CD4-positive, alpha-beta memory T cell (primary cell): ENCODE data around the gene CDC42EP5. TPM values are rescaled to one million over a fixed set of nuclear protein-coding genes. Genes with fewer than 3 reads are reported as not detected.

ENCODE experiments used
- CTCF ChIA-PET: fragments of 350-600 bp; sonication (Branson Sonifier 250); formaldehyde crosslinking; loops from one replicate; lab custom pipeline; 2021; ENCODE audit warnings: inconsistent platforms; ENCODE audit not compliant: partially characterized antibody; lab: Charles Lee
- POLR2A ChIA-PET: fragments of 350-600 bp; sonication (Branson Sonifier 250); formaldehyde crosslinking; loops from one replicate; lab custom pipeline; 2021; ENCODE audit not compliant: partially characterized antibody; lab: Charles Lee
- DNase-seq, 5 donors: peaks; one replicate each; pipeline versions ENCODE4 v3.0.0 to v3.0.0-alpha.2; 2020 to 2022; ENCODE audit warnings: mixed read lengths in 1 of 5
- H3K27ac ChIP-seq: one replicate; pipeline ENCODE4 v1.7.0; 2013; ENCODE audit warnings: low read depth, low read length
- H3K27me3 ChIP-seq: 2 replicates; pipeline ENCODE4 v1.7.0; 2013; ENCODE audit warnings: mild to moderate bottlenecking, low read length, moderate library complexity; ENCODE audit not compliant: insufficient read depth
- H3K36me3 ChIP-seq: 2 replicates; pipeline ENCODE4 v1.7.0; 2013; ENCODE audit warnings: mild to moderate bottlenecking, low read length, moderate library complexity; ENCODE audit not compliant: insufficient read depth
- H3K4me1 ChIP-seq: 2 replicates; pipeline ENCODE4 v1.7.0; 2013; ENCODE audit warnings: mild to moderate bottlenecking, low read length, moderate library complexity; ENCODE audit not compliant: insufficient read depth
- H3K4me3 ChIP-seq, 2 donors: one replicate each; pipeline ENCODE4 v1.7.0; 2013; ENCODE audit warnings: low read length in 2 of 2, mild to moderate bottlenecking in 1 of 2
- H3K9me3 ChIP-seq, 2 donors: one replicate each; pipeline ENCODE4 v1.7.0; 2013; ENCODE audit warnings: low read length in 2 of 2, control low read depth in 1 of 2; ENCODE audit not compliant: control insufficient read depth in 1 of 2
- H3K27ac Mint-ChIP-seq, 7 donors: one replicate each; pipeline ENCODE4 v1.8.0; 2020 to 2021; ENCODE audit warnings: mixed read lengths in 7 of 7, mild to moderate bottlenecking in 6 of 7, inconsistent platforms in 3 of 7, moderate library complexity in 3 of 7
- H3K27me3 Mint-ChIP-seq, 2 donors: one replicate each; pipeline ENCODE4 v1.8.0; 2020 to 2021; ENCODE audit warnings: mixed read lengths in 2 of 2
- H3K36me3 Mint-ChIP-seq, 2 donors: one replicate each; pipeline ENCODE4 v1.8.0; 2020 to 2021; ENCODE audit warnings: mixed read lengths in 2 of 2, inconsistent platforms in 1 of 2, mild to moderate bottlenecking in 1 of 2
- H3K4me1 Mint-ChIP-seq, 4 donors: one replicate each; pipeline ENCODE4 v1.8.0; 2020 to 2021; ENCODE audit warnings: mixed read lengths in 4 of 4, mild to moderate bottlenecking in 1 of 4
- H3K4me3 Mint-ChIP-seq, 8 donors: one replicate each; pipeline ENCODE4 v1.8.0; 2020 to 2021; ENCODE audit warnings: mixed read lengths in 8 of 8, mild to moderate bottlenecking in 7 of 8, moderate library complexity in 6 of 8, inconsistent platforms in 3 of 8
- H3K9me3 Mint-ChIP-seq, 8 donors: one replicate each; pipeline ENCODE4 v1.8.0; 2020 to 2021; ENCODE audit warnings: mixed read lengths in 8 of 8, mild to moderate bottlenecking in 5 of 8, inconsistent platforms in 3 of 8, moderate library complexity in 1 of 8
- intact Hi-C: fragments of 100-400 bp; cut with micrococcal nuclease; formaldehyde crosslinking; loops from one replicate; pipeline ENCODE4 v1.15.1; 2023
- polyA plus RNA-seq, 2 donors: library from polyadenylated mRNA; unstranded; fragments of 300-500 nt; fragmentation: Illumina TruSeq; gene quantifications; one replicate each; pipeline ENCODE4 v1.2.3, GENCODE V29; 2021
- total RNA-seq, 2 experiments: library from RNA; stranded (reverse); gene quantifications; one replicate each; pipeline ENCODE4 v1.2.3, GENCODE V29; 2021

The CDC42EP5 gene
- total and polyA plus RNA-seq, 4 experiments from 2014 or later: not detected

DNA sequence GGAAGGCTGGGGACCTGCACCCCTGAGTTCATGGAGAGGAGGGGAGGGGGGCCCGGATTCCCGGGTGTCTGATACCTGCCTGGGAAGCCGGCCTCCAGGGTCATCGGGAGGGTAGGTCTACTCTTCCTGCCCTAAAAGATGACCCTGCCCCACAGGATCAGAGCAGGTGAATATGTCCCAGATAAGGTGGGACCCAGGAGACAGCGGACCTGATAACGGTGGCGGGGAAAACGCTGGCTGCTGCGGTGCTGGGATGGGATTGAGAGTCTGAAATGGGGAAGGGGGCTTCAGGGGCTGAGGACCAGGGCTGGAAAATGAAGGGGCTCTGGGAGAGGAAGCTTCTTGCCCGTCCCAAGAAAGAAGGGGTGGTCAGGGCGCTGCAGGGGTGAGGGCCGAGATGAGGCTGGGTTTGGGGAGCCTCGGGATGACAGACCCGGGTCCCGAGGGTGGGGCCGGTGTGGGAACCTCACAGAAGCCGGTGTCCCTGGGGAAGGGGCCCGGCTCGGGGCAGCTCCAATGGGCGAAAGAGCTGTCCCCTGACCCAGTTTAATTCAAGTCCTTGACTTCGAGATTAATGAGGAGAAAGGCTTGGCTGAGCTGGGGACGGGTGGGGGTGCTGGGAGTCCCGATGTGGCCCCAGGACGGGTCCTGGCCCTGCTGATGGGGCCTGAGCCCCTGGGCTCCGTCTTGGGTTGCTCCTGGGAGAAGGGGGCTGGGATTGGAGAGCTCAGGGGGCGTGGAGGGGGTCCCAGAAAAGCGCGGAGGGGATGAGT, 57.0 kb downstream of the CDC42EP5 start:
- no peaks in the 10 kb centered on the region for H3K36me3 Mint-ChIP-seq
- CTCF ChIA-PET: no interaction called here
- no peaks in the 10 kb centered on the region for H3K36me3 ChIP-seq
- H3K27me3 Mint-ChIP-seq: peaks cover 36 to 39% of the 10 kb centered on the region in 2 donors
- H3K4me3 ChIP-seq: no peak overlapping the region
- H3K27me3 ChIP-seq: peaks cover 19% of the 10 kb centered on the region
- POLR2A ChIA-PET: no interaction called here
- H3K4me1 ChIP-seq: peaks cover 12% of the 10 kb centered on the region
- peaks cover 0 to 5% (median 1%) of the 10 kb centered on the region in 8 donors for H3K9me3 Mint-ChIP-seq
- no peak for DNase-seq
- H3K4me3 Mint-ChIP-seq: peak overlapping the region in 1 of 8 donors; percentile 33
- no peak overlapping the region for H3K27ac ChIP-seq
- no peaks in the 10 kb centered on the region for H3K9me3 ChIP-seq
- intact Hi-C loops: no loop called here
- peaks cover 10 to 21% (median 14%) of the 10 kb centered on the region in 4 donors for H3K4me1 Mint-ChIP-seq
- no peak overlapping the region for H3K27ac Mint-ChIP-seq

DNA sequence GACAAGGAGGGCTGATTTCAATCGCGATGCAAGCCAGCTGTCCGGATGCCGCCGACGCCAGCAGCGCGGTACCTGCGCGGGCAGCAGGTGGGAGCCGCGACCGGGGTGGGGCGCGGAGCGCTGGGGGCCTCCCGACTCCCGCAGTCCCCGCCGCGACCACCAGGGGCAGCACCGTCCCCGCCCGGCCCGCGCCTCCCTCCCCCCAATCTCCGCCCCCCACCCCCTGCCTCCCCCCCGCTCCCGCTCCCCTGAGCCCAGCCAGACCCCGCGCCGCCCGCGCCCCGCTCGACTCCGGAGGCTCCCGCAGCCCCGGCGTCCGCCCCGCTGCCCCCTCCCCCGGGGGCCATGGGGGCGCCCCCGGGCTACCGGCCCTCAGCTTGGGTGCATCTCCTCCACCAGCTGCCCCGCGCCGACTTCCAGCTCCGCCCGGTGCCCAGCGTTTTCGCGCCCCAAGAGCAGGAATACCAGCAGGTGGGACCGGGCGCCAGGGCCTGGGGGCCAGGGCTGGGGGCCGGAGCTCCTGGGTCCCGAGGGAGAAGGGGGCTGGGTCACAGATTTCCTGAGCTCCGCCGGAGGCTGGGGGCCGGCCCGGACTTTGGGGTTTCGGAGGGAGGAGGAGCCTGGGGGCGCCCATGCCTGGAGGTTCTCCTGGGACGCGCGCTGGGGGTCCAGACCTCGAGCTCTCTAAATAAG, 57.7 kb downstream of the CDC42EP5 start, which contains the start of gene TTYH1:
Gene TTYH1, plus strand, starts transcription at position 257 of the 693 bp plus-strand sequence. Its CDS starts 89 bp downstream, at position 346.
- peaks cover 12% of the 10 kb centered on the region for H3K4me1 ChIP-seq
- peaks cover 19% of the 10 kb centered on the region for H3K27me3 ChIP-seq
- Mint-ChIP-seq H3K36me3 (no peaks in the 10 kb centered on the region), H3K27ac (no peak within 1 kb of the TSS), H3K4me1 (peaks cover 10 to 21% (median 14%) of the 10 kb centered on the region in 4 donors), H3K9me3 (peaks cover 0 to 5% (median 1%) of the 10 kb centered on the region in 8 donors), H3K4me3 (peak within 1 kb of the TSS in 2 of 8 donors; percentile 33 to 35), H3K27me3 (peaks cover 36 to 39% of the 10 kb centered on the region in 2 donors)
- DNase-seq: peak in 3 of 5 donors; percentile 18 to 24 (median 22)
- H3K36me3 ChIP-seq: no peaks in the 10 kb centered on the region
- H3K4me3 ChIP-seq: no peak within 1 kb of the TSS
- no peak within 1 kb of the TSS for H3K27ac ChIP-seq
- CTCF ChIA-PET: no interaction called here
- intact Hi-C loops: no loop called here
- H3K9me3 ChIP-seq: no peaks in the 10 kb centered on the region
- POLR2A ChIA-PET: no interaction called here

Other genes with a start within 250 kb of the CDC42EP5 start
- 1 to 10 TPM in 1 of 2 experiments, under 1 TPM in 1; 0.73 to 1.2 TPM for gene LILRA6, start 230.5 kb downstream of the CDC42EP5 start, total RNA-seq
- 1 to 10 TPM in 1 of 2 donors, not detected in 1; 2.9 TPM for gene LILRA6, start 230.5 kb downstream of the CDC42EP5 start, polyA plus RNA-seq
- under 1 TPM; 0.47 to 0.52 TPM for gene LILRB5, start 216.0 kb downstream of the CDC42EP5 start, total RNA-seq
- gene LILRB5, start 216.0 kb downstream of the CDC42EP5 start, polyA plus RNA-seq: not detected
- 1 to 10 TPM in 1 of 2 experiments, under 1 TPM in 1; 0.58 to 1.2 TPM for gene LILRB2, start 192.2 kb downstream of the CDC42EP5 start, total RNA-seq
- not detected for gene LILRB2, start 192.2 kb downstream of the CDC42EP5 start, polyA plus RNA-seq
- gene LILRA5, start 160.1 kb downstream of the CDC42EP5 start, total RNA-seq: under 1 TPM; 0.36 to 0.38 TPM
- not detected for gene LILRA5, start 160.1 kb downstream of the CDC42EP5 start, polyA plus RNA-seq
- gene LILRA4, start 134.1 kb downstream of the CDC42EP5 start, total RNA-seq: not detected
- under 1 TPM in 1 of 2 donors, not detected in 1; 0.45 TPM for gene LILRA4, start 134.1 kb downstream of the CDC42EP5 start, polyA plus RNA-seq
- gene LAIR1, start 108.4 kb downstream of the CDC42EP5 start, total RNA-seq: 10 to 100 TPM; 57.6 to 59.8 TPM
- gene LAIR1, start 108.4 kb downstream of the CDC42EP5 start, polyA plus RNA-seq: 10 to 100 TPM; 23.1 to 60.5 TPM
- not detected for gene TTYH1, start 57.8 kb downstream of the CDC42EP5 start, total RNA-seq
- under 1 TPM in 1 of 2 donors, not detected in 1; 0.29 TPM for gene TTYH1, start 57.8 kb downstream of the CDC42EP5 start, polyA plus RNA-seq
- gene LENG8, start 24.1 kb downstream of the CDC42EP5 start, total RNA-seq: 100 to 1,000 TPM; 535 to 565 TPM
- gene LENG8, start 24.1 kb downstream of the CDC42EP5 start, polyA plus RNA-seq: 10 to 100 TPM in 1 of 2 donors, 1 to 10 TPM in 1; 3.1 to 11.3 TPM
- 1 to 10 TPM; 7.2 to 7.3 TPM for gene LENG9, start 9.5 kb downstream of the CDC42EP5 start, total RNA-seq
- under 1 TPM in 1 of 2 donors, not detected in 1; 0.59 TPM for gene LENG9, start 9.5 kb downstream of the CDC42EP5 start, polyA plus RNA-seq
- gene LAIR2, start 29.5 kb upstream of the CDC42EP5 start, total RNA-seq: under 1 TPM; 0.81 to 0.97 TPM
- 10 to 100 TPM; 15.9 to 27.9 TPM for gene LAIR2, start 29.5 kb upstream of the CDC42EP5 start, polyA plus RNA-seq
- gene LILRA2, start 100.5 kb upstream of the CDC42EP5 start, total RNA-seq: under 1 TPM; 0.35 to 0.47 TPM
- not detected for gene LILRA2, start 100.5 kb upstream of the CDC42EP5 start, polyA plus RNA-seq
- gene LILRA1, start 120.3 kb upstream of the CDC42EP5 start, total RNA-seq: not detected
- not detected for gene LILRA1, start 120.3 kb upstream of the CDC42EP5 start, polyA plus RNA-seq
- gene LILRB1, start 157.2 kb upstream of the CDC42EP5 start, total RNA-seq: 1 to 10 TPM in 1 of 2 experiments, under 1 TPM in 1; 0.64 to 1.6 TPM
- under 1 TPM in 1 of 2 donors, not detected in 1; 0.34 TPM for gene LILRB1, start 157.2 kb upstream of the CDC42EP5 start, polyA plus RNA-seq
- 1 to 10 TPM; 3.2 to 3.5 TPM for gene LILRB4, start 189.7 kb upstream of the CDC42EP5 start, total RNA-seq
- not detected for gene LILRB4, start 189.7 kb upstream of the CDC42EP5 start, polyA plus RNA-seq